Ishikawa (cell line): ENCODE results near the gene IL1RN.

Experiments
- CREB1 ChIP-seq: IDR thresholded peaks from 2 replicates; pipeline ENCODE4 v1.6.1; 2012; ENCODE audit warnings: low read depth
- EGR1 ChIP-seq: IDR thresholded peaks from 2 replicates; pipeline ENCODE4 v1.6.1; 2012
- EP300 ChIP-seq: IDR thresholded peaks from 2 replicates; pipeline ENCODE4 v1.6.1; 2012; ENCODE audit warnings: borderline replicate concordance
- MAX ChIP-seq: IDR thresholded peaks from 2 replicates; pipeline ENCODE4 v1.6.1; 2012
- REST ChIP-seq: IDR thresholded peaks from 2 replicates; pipeline ENCODE4 v1.6.1; 2012; ENCODE audit warnings: low read depth, mild to moderate bottlenecking
- TAF1 ChIP-seq: IDR thresholded peaks from 2 replicates; pipeline ENCODE4 v1.6.1; 2012; ENCODE audit warnings: low read depth, mild to moderate bottlenecking
- USF1 ChIP-seq: IDR thresholded peaks from 2 replicates; pipeline ENCODE4 v1.6.1; 2012
- YY1 ChIP-seq: IDR thresholded peaks from 2 replicates; pipeline ENCODE4 v1.6.1; 2012; ENCODE audit warnings: low read depth

- TF ChIP-seq TAF1 = no peak
- no peak for TF ChIP-seq EP300
- no peak for TF ChIP-seq REST
- no peak for TF ChIP-seq CREB1
- TF ChIP-seq MAX = no peak
- no peak for TF ChIP-seq YY1
- no peak for TF ChIP-seq USF1
- TF ChIP-seq EGR1 = no peak
These were observed 22.8 kb downstream of the IL1RN start for GRCh38 chr2:113150258-113150601.
